HAP-1 (cell line): ENCODE data around the gene HUS1.
"Not testable (repeated sequence)": the region's sequence is repeated elsewhere in the genome, so short reads cannot be mapped to it uniquely, and the experiment has no call there.

Source experiments
- DNase-seq, 2 experiments: peaks; one replicate each; pipeline ENCODE4 v3.0.0-alpha.2; 2016 to 2020; ENCODE audit warnings: low spot score in 2 of 2
- H3K27me3 ChIP-seq: fragments of 250-450 bp; sonication (Bioruptor Pico); 2 replicates; pipeline ENCODE4 v1.5.1; 2020; ENCODE audit warnings: low read depth, mild to moderate bottlenecking, moderate library complexity
- H3K36me3 ChIP-seq: fragments of 250-450 bp; sonication (Bioruptor Pico); replicated peaks from 2 replicates; pipeline ENCODE4 v1.5.1; 2020; ENCODE audit warnings: mild to moderate bottlenecking
- H3K4me1 ChIP-seq: fragments of 250-450 bp; sonication (Bioruptor Pico); 2 replicates; pipeline ENCODE4 v1.5.1; 2020; ENCODE audit warnings: mild to moderate bottlenecking
- H3K4me3 ChIP-seq: fragments of 250-450 bp; sonication (Bioruptor Pico); 2 replicates; pipeline ENCODE4 v1.5.1; 2020; ENCODE audit warnings: mild to moderate bottlenecking, moderate library complexity
- H3K9me3 ChIP-seq: fragments of 250-450 bp; sonication (Bioruptor Pico); 2 replicates; pipeline ENCODE4 v1.5.1; 2020; ENCODE audit warnings: mild to moderate bottlenecking, moderate library complexity
- in situ Hi-C: fragments of 300-500 bp; cut with MboI; formaldehyde crosslinking; loops from 3 replicates; pipeline ENCODE4 v1.14.3; 2020; ENCODE audit warnings: low sequenced_read_pairs, inconsistent platforms, mixed read lengths

Gene HUS1

DNA sequence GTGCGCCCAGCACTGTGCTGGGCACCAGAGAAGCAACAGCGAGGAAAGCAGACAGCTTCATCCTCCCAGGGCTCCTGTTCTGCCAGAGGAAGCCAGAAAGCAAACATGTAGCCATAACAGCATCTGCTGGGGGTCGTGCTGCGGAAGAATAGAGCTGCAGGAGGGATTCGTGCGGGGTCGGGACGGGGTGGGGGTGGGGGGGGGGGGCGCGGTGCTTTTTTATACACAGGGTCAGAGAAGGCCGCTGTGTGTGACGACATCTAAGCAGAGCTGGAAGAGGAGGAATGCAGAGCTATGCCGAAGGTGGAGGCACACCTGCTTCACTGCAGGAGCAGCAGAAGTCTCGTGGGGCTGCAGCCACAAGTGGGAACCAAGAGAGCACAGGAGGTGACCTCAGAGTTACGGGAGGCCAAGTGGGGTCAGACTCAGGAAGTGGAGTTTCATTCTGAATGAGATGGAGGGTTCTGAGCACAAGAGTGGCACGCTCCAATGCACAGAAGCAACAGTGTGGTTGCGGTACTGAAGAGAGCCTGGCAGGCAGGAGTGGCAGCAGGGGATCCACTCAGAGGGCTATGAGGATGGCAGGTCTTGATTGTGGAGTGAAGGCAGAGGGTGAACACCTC lies 42.2 kb downstream of the HUS1 start:
- Histone ChIP-seq H3K27me3 (no peaks in the 10 kb centered on the region), H3K4me1 (no peaks in the 10 kb centered on the region), H3K4me3 (no peak overlapping the region), H3K36me3 (no peaks in the 10 kb centered on the region), H3K9me3 (no peaks in the 10 kb centered on the region)
- in situ Hi-C loops: loop anchor here (25.0 kb wide), 1 partner anchor 675 kb away; no protein-coding TSS in a partner anchor
- DNase-seq: no peak

GRCh38 chr7:47936323-47936722 lies 43.1 kb downstream of the HUS1 start:
- H3K4me1 ChIP-seq: no peaks in the 10 kb centered on the region
- DNase-seq: no peak
- H3K9me3 ChIP-seq: no peaks in the 10 kb centered on the region
- no peaks in the 10 kb centered on the region for H3K27me3 ChIP-seq
- H3K4me3 ChIP-seq: no peak overlapping the region
- H3K36me3 ChIP-seq: no peaks in the 10 kb centered on the region
- in situ Hi-C loops: loop anchor here (25.0 kb wide), 1 partner anchor 674 kb away; no protein-coding TSS in a partner anchor

GRCh38 chr7:47935336-47935735 lies 44.1 kb downstream of the HUS1 start:
- no peak overlapping the region for H3K4me3 ChIP-seq
- no peak for DNase-seq
- H3K4me1 ChIP-seq: no peaks in the 10 kb centered on the region
- no peaks in the 10 kb centered on the region for H3K9me3 ChIP-seq
- in situ Hi-C loops: loop anchor here (25.0 kb wide), 1 partner anchor 673 kb away; no protein-coding TSS in a partner anchor
- no peaks in the 10 kb centered on the region for H3K36me3 ChIP-seq
- H3K27me3 ChIP-seq: no peaks in the 10 kb centered on the region

- no peak for DNase-seq
- in situ Hi-C loops: loop anchor here (25.0 kb wide), 1 partner anchor 673 kb away; no protein-coding TSS in a partner anchor
- H3K4me1 ChIP-seq: no peaks in the 10 kb centered on the region
Measured at GRCh38 chr7:47934831-47935230, 44.6 kb downstream of the HUS1 start.

GRCh38 chr7:47933215-47933614 lies 46.2 kb downstream of the HUS1 start:
- no peaks in the 10 kb centered on the region for H3K27me3 ChIP-seq
- H3K9me3 ChIP-seq: no peaks in the 10 kb centered on the region
- no peaks in the 10 kb centered on the region for H3K4me1 ChIP-seq
- H3K4me3 ChIP-seq: no peak overlapping the region
- in situ Hi-C loops: loop anchor here (25.0 kb wide), 1 partner anchor 671 kb away; no protein-coding TSS in a partner anchor
- DNase-seq: no peak
- no peaks in the 10 kb centered on the region for H3K36me3 ChIP-seq

More at GRCh38 chr7:47934831-47935230, 44.6 kb downstream of the HUS1 start:
- H3K27me3 ChIP-seq: no peaks in the 10 kb centered on the region
- H3K36me3 ChIP-seq: no peaks in the 10 kb centered on the region
- no peaks in the 10 kb centered on the region for H3K9me3 ChIP-seq
- no peak overlapping the region for H3K4me3 ChIP-seq

DNA sequence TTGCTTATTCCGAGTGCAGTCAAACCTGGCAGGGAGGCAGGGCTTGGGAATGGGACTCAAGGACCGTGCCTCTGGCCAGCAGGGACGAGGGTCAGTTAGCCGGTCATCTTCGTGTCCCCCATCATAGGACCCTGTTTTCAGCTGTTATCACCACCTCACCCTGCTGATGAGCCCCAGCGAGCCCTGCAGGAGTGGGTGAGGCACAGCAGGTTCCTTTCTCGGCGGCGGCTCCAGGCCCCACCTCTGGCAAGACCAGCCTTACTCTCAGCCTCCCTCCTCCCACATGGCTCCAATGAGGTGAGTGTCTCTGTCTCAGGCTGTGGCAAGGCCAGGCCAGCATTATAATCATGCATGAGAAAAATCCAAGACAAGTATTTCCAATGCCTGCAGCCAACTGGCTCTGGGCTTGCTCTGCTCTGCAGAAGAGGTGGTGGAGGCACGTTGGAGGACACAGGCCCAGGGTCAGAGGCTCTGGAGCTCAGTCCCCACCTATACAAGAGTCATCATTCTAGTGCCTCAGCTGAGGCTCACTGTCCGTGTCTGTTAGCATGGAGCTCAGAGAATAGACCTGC lies 46.9 kb downstream of the HUS1 start:
- H3K36me3 ChIP-seq: no peaks in the 10 kb centered on the region
- no peaks in the 10 kb centered on the region for H3K9me3 ChIP-seq
- H3K4me3 ChIP-seq: no peak overlapping the region
- H3K4me1 ChIP-seq: no peaks in the 10 kb centered on the region
- no peaks in the 10 kb centered on the region for H3K27me3 ChIP-seq
- no peak for DNase-seq
- in situ Hi-C loops: loop anchor here (25.0 kb wide), 1 partner anchor 670 kb away; no protein-coding TSS in a partner anchor

GRCh38 chr7:47932016-47932415 lies 47.4 kb downstream of the HUS1 start:
- no peak overlapping the region for H3K4me3 ChIP-seq
- in situ Hi-C loops: loop anchor here (25.0 kb wide), 1 partner anchor 670 kb away; no protein-coding TSS in a partner anchor
- no peak for DNase-seq
- no peaks in the 10 kb centered on the region for H3K27me3 ChIP-seq
- no peaks in the 10 kb centered on the region for H3K36me3 ChIP-seq
- H3K9me3 ChIP-seq: no peaks in the 10 kb centered on the region
- no peaks in the 10 kb centered on the region for H3K4me1 ChIP-seq

- Histone ChIP-seq H3K9me3 (no peaks in the 10 kb centered on the region), H3K36me3 (no peaks in the 10 kb centered on the region), H3K4me3 (no peak overlapping the region), H3K27me3 (no peaks in the 10 kb centered on the region), H3K4me1 (no peaks in the 10 kb centered on the region)
- DNase-seq: no peak
- in situ Hi-C loops: loop anchor here (25.0 kb wide), 1 partner anchor 669 kb away; no protein-coding TSS in a partner anchor
Measured at GRCh38 chr7:47931005-47932004, 48.1 kb downstream of the HUS1 start.

DNA sequence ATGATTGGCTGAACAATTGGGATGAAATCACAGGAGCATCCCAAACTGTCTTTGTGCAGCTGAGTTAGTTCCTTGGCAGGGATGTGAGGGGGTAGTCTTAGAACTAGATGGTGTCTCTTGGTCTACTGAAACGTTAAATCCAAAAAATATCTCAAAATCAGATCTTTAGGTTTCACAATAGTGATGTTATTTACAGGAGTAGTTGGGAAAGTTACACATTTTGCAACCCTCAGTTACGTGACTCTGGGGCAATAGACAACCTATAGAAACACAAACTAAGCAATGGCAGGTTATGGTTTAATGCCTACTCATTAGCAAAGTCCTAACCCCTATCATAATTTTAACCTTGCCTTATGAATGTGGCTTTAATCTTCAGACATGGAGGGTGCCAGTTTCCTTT lies 55.1 kb downstream of the HUS1 start:
- Histone ChIP-seq H3K27me3 (no peaks in the 10 kb centered on the region), H3K36me3 (no peaks in the 10 kb centered on the region), H3K4me1 (no peaks in the 10 kb centered on the region), H3K9me3 (no peaks in the 10 kb centered on the region), H3K4me3 (no peak overlapping the region)
- in situ Hi-C loops: no loop called here
- no peak for DNase-seq

- in situ Hi-C loops, H3K4me1 ChIP-seq, H3K9me3 ChIP-seq, H3K36me3 ChIP-seq, DNase-seq, H3K27me3 ChIP-seq, H3K4me3 ChIP-seq: not testable (repeated sequence)
Measured at GRCh38 chr7:47923081-47923875, 56.1 kb downstream of the HUS1 start.

GRCh38 chr7:47916514-47916913 lies 62.9 kb downstream of the HUS1 start:
- in situ Hi-C loops, H3K4me3 ChIP-seq, H3K9me3 ChIP-seq, H3K27me3 ChIP-seq, DNase-seq, H3K36me3 ChIP-seq: not testable (repeated sequence)
- peaks cover 27% of the 10 kb centered on the region for H3K4me1 ChIP-seq

DNA sequence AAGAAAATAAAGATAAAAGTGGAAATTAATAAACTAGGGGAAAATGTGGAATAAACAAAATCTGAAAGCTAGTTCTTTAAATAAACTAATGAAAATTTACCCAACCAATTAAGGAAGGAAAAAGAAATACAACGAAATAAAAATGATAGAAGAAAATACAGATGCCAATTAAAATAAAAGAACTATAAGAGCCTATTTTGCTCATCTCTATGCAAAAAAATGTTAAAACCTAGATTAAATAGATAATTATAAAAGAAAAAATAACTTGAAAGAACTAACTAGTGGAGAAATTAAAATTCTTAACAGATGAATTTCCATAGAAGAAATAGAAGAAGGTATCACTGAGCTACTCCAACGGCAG lies 63.8 kb downstream of the HUS1 start:
- Histone ChIP-seq H3K4me3 (no peak overlapping the region), H3K4me1 (peaks cover 31% of the 10 kb centered on the region), H3K36me3 (no peaks in the 10 kb centered on the region)

More for the DNA sequence above, 63.8 kb downstream of the HUS1 start:
- H3K9me3 ChIP-seq: no peaks in the 10 kb centered on the region
- in situ Hi-C loops: no loop called here
- no peaks in the 10 kb centered on the region for H3K27me3 ChIP-seq
- no peak for DNase-seq
